ENCODE measurements around the gene GRK5.

DNA sequence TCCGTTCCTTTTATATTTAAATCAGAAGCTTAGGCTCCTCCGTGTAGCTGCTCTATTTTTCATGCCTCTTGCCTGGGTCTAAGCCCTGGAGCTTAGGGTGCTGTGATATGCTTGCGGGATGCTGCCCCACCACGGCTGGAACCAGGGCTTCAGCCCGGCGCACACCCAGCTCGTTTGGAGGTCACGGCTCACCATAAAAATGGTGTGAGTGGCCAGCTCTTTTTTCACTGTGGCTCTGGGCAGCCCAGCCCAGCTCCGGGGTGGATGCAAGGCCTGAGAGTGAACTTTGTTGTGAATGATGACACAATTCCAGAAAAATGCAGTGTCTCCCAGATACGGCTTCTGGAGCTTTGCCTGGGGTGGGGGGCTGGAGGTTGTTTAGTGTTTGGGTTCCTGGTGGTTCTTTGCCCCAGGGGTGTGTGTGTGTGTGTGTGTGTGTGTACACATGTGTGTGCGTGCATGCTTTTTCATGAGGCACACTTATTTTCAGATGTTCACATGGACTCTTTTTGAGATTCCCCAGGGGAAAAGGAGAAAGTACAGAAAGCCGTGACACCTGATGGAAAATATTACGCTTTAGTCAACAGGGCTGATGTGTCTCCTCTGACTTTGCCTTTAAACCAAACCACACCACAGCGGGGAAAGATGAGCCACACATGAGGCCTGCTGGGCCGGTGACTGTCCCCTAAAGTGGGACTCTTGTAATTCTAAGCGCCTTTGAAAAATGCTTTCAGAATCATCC, 46.2 kb downstream of the GRK5 start:
- no peak for TF ChIP-seq CTCF (IDR thresholded peaks at IDR 0.05)
- no peak for TF ChIP-seq POLR2A (IDR thresholded peaks at IDR 0.05)

Data from thyroid gland (tissue), 4 donors.